Ishikawa (cell line): Measurements from ENCODE around the gene HTR4.

Experiments
- NFIC ChIP-seq: IDR thresholded peaks from 2 replicates; pipeline ENCODE4 v1.6.1; 2012
- ZBTB7A ChIP-seq: IDR thresholded peaks from 2 replicates; pipeline ENCODE4 v1.6.1; 2012; ENCODE audit warnings: low read depth

DNA sequence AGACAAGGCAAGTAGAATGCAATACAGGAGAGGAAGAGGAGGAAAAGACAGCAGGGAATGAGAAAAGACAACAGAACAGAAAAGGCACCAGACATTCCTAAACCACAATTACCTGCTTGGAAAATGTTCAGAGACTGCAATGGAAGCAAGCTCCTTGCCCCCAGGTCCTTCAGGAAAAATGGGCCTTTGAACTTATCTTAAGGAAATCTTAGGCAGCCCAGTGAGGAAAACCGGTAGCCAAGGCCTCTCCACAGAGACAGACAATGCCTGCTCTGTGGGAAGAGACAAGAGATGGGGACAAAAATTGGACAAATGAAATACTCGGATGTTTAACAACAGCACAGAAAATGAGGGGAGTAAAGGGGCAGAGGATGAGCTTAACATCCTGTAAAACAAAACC, 31.2 kb downstream of the HTR4 start:
- no peak for TF ChIP-seq ZBTB7A
- no peak for TF ChIP-seq NFIC
